Measurements from ENCODE around the gene BCOR.

BCOR gene

GRCh38 chrX:40011322-40012038 is 86.3 kb downstream of the BCOR start:
- peaks cover 59% of the 10 kb centered on the region for H3K27me3 ChIP-seq
- 0 out of 2 replicates have a peak overlapping the region, but pooled peaks have one; percentile 65 for H3K4me3 ChIP-seq
- H3K27ac ChIP-seq, result no peak overlapping the region

GRCh38 chrX:40010550-40011321 is 87.0 kb downstream of the BCOR start:
- Histone ChIP-seq H3K4me3 (no peak overlapping the region), H3K9ac (no peak overlapping the region), H3K9me3 (peaks cover 59% of the 10 kb centered on the region), H3K4me1 (peaks cover 66% of the 10 kb centered on the region), H3K27ac (no peak overlapping the region), H3K36me3 (no peaks in the 10 kb centered on the region), H3K27me3 (peaks cover 67% of the 10 kb centered on the region), H4K20me1 (0 out of 2 replicates have a peak, but pooled peaks cover 4% of the 10 kb centered on the region), H3K4me2 (peak overlapping the region; percentile 89)
- no peak for TF ChIP-seq Cebpa-rat (IDR thresholded peaks at IDR 0.05)

More at GRCh38 chrX:40011322-40012038, 86.3 kb downstream of the BCOR start:
- no peaks in the 10 kb centered on the region; the same call in 1 of the 2 replicates for H3K36me3 ChIP-seq
- no peak for TF ChIP-seq Cebpa-rat (IDR thresholded peaks at IDR 0.05)
- peaks cover 59% of the 10 kb centered on the region for H3K9me3 ChIP-seq
- H3K4me1 ChIP-seq, result peaks cover 59% of the 10 kb centered on the region
- H3K4me2 ChIP-seq, result peak overlapping the region; percentile 89
- H4K20me1 ChIP-seq, result 0 out of 2 replicates have a peak, but pooled peaks cover 4% of the 10 kb centered on the region
- no peak overlapping the region for H3K9ac ChIP-seq

- Histone ChIP-seq H3K9ac (no peak overlapping the region), H3K4me1 (peaks cover 71% of the 10 kb centered on the region), H3K27me3 (peaks cover 75% of the 10 kb centered on the region), H3K4me3 (no peak overlapping the region), H3K27ac (no peak overlapping the region), H3K9me3 (peaks cover 59% of the 10 kb centered on the region), H3K4me2 (peak overlapping the region; percentile 89), H3K36me3 (no peaks in the 10 kb centered on the region), H4K20me1 (0 out of 2 replicates have a peak, but pooled peaks cover 4% of the 10 kb centered on the region)
- TF ChIP-seq Cebpa-rat (IDR thresholded peaks at IDR 0.05), result no peak
Observed at GRCh38 chrX:40009890-40010289, 87.9 kb downstream of the BCOR start.

GRCh38 chrX:40009462-40009851 is 88.3 kb downstream of the BCOR start:
- Histone ChIP-seq H3K36me3 (no peaks in the 10 kb centered on the region), H4K20me1 (0 out of 2 replicates have a peak, but pooled peaks cover 4% of the 10 kb centered on the region), H3K27me3 (peaks cover 79% of the 10 kb centered on the region), H3K4me2 (peak overlapping the region; percentile 89), H3K9ac (no peak overlapping the region), H3K4me3 (peak overlapping the region; percentile 54; the same call in 1 of the 2 replicates), H3K27ac (no peak overlapping the region), H3K4me1 (peaks cover 75% of the 10 kb centered on the region), H3K9me3 (peaks cover 59% of the 10 kb centered on the region)
- TF ChIP-seq Cebpa-rat (IDR thresholded peaks at IDR 0.05), result no peak

GRCh38 chrX:40008791-40009461 is 88.8 kb downstream of the BCOR start:
- TF ChIP-seq Cebpa-rat (IDR thresholded peaks at IDR 0.05), result no peak
- Histone ChIP-seq H3K9me3 (peaks cover 55% of the 10 kb centered on the region), H3K36me3 (no peaks in the 10 kb centered on the region), H3K9ac (no peak overlapping the region), H3K4me2 (peak overlapping the region; percentile 89), H3K4me1 (peaks cover 80% of the 10 kb centered on the region), H3K27ac (no peak overlapping the region), H3K4me3 (peak overlapping the region; percentile 54), H4K20me1 (0 out of 2 replicates have a peak, but pooled peaks cover 4% of the 10 kb centered on the region), H3K27me3 (peaks cover 85% of the 10 kb centered on the region)

- Histone ChIP-seq H3K9ac (no peak overlapping the region), H3K9me3 (peaks cover 46% of the 10 kb centered on the region), H3K27ac (no peak overlapping the region), H3K27me3 (peaks cover 86% of the 10 kb centered on the region), H3K4me3 (peak overlapping the region; percentile 54; the same call in 1 of the 2 replicates), H3K36me3 (no peaks in the 10 kb centered on the region), H3K4me2 (peak overlapping the region; percentile 89), H4K20me1 (0 out of 2 replicates have a peak, but pooled peaks cover 4% of the 10 kb centered on the region), H3K4me1 (peaks cover 89% of the 10 kb centered on the region)
- TF ChIP-seq Cebpa-rat (IDR thresholded peaks at IDR 0.05), result no peak
Observed at GRCh38 chrX:40007756-40008705, 89.7 kb downstream of the BCOR start.

GRCh38 chrX:40007131-40007755 is 90.5 kb downstream of the BCOR start:
- no peak overlapping the region for H3K4me3 ChIP-seq
- H3K27ac ChIP-seq, result no peak overlapping the region

More at GRCh38 chrX:40007131-40007755, 90.5 kb downstream of the BCOR start:
- no peak overlapping the region for H3K9ac ChIP-seq
- no peaks in the 10 kb centered on the region for H3K36me3 ChIP-seq
- peaks cover 89% of the 10 kb centered on the region for H3K4me1 ChIP-seq
- TF ChIP-seq Cebpa-rat (IDR thresholded peaks at IDR 0.05), result no peak
- H3K9me3 ChIP-seq, result peaks cover 38% of the 10 kb centered on the region
- H3K4me2 ChIP-seq, result no peak overlapping the region
- peaks cover 79% of the 10 kb centered on the region for H3K27me3 ChIP-seq
- 0 out of 2 replicates have a peak, but pooled peaks cover 4% of the 10 kb centered on the region for H4K20me1 ChIP-seq
